Activated naive CD4-positive, alpha-beta T cell treated with anti-CD3 and anti-CD28 coated beads for 36 hours (primary cell): ENCODE results near the gene IRAK2. TPM values are rescaled to one million over a fixed set of nuclear protein-coding genes. Genes with fewer than 3 reads are reported as not detected.
"Not testable (repeated sequence)": the region's sequence is repeated elsewhere in the genome, so short reads cannot be mapped to it uniquely, and the experiment has no call there.

Source experiments
- CTCF ChIA-PET: fragments of 350-600 bp; sonication (Branson Sonifier 250); formaldehyde crosslinking; loops from one replicate; lab custom pipeline; 2021; ENCODE audit warnings: antibody characterized with exemption; lab: Charles Lee
- DNase-seq: peaks from one replicate; pipeline ENCODE4 v3.0.0-alpha.2; 2020
- H3K27ac Mint-ChIP-seq: one replicate; pipeline ENCODE4 v1.8.0; 2021; ENCODE audit warnings: mild to moderate bottlenecking, mixed read lengths
- H3K27me3 Mint-ChIP-seq: one replicate; pipeline ENCODE4 v1.8.0; 2021; ENCODE audit warnings: low read depth, mixed read lengths
- H3K36me3 Mint-ChIP-seq: one replicate; pipeline ENCODE4 v1.8.0; 2021; ENCODE audit warnings: low read depth, mixed read lengths
- H3K4me1 Mint-ChIP-seq: one replicate; pipeline ENCODE4 v1.8.0; 2021; ENCODE audit warnings: low read depth, mixed read lengths
- H3K4me3 Mint-ChIP-seq: one replicate; pipeline ENCODE4 v1.8.0; 2021; ENCODE audit warnings: mild to moderate bottlenecking, moderate library complexity, mixed read lengths
- H3K9me3 Mint-ChIP-seq: one replicate; pipeline ENCODE4 v1.8.0; 2021; ENCODE audit warnings: mixed read lengths
- intact Hi-C: fragments of 100-400 bp; cut with micrococcal nuclease; formaldehyde crosslinking; loops from one replicate; pipeline ENCODE4 v1.15.1; 2023
- total RNA-seq, 2 experiments: library from RNA; stranded (reverse); gene quantifications; one replicate each; pipeline ENCODE4 v1.2.3, GENCODE V29; 2021

The IRAK2 gene
- total RNA-seq, 2 experiments from 2014 or later: 6.4 to 6.9 TPM

- Mint-ChIP-seq H3K4me3 (peak overlapping the region; percentile 75), H3K4me1 (peaks cover 23% of the 10 kb centered on the region), H3K36me3 (peaks cover 10% of the 10 kb centered on the region)
- H3K27ac Mint-ChIP-seq, H3K9me3 Mint-ChIP-seq, DNase-seq, H3K27me3 Mint-ChIP-seq: not testable (repeated sequence)
- intact Hi-C loops: loop anchor here (1.0 to 2.0 kb wide), 4 partner anchors 21 to 61 kb away; partner anchors contain the start of gene BRK1
- CTCF ChIA-PET: interaction anchor here (0.7 to 3.8 kb wide), 9 partner anchors 12 to 123 kb away, joined by 3 to 38 read pairs (median 8); no protein-coding TSS in a partner anchor
Measured at GRCh38 chr3:10164201-10164545, 546 bp upstream of the IRAK2 start.

DNA sequence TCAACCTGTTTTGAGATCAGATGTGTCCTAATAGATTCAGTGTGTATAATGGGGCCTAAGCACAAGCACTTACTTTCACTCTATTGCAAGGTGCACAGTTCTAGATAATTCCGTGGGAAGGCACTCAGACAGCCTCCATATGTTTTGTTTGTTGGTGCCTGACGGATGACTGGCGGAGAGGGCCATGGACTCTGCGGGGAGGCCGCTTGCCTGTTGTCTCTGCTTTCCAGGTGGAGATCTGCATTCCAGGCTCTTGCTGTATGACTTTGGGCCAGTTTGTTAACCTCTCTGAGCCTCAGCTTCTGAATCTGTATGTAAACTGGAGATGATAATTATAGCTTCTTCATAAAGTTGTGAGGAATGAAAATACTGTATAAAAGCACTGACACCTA lies 1.5 kb downstream of the IRAK2 start:
- no peak for DNase-seq
- Mint-ChIP-seq H3K36me3 (peaks cover 10% of the 10 kb centered on the region), H3K9me3 (peaks cover 8% of the 10 kb centered on the region), H3K4me1 (peaks cover 25% of the 10 kb centered on the region), H3K27ac (no peak overlapping the region), H3K4me3 (peak overlapping the region; percentile 75), H3K27me3 (no peaks in the 10 kb centered on the region)
- CTCF ChIA-PET: interaction anchor here (0.5 to 3.8 kb wide), 7 partner anchors 19 to 68 kb away, joined by 3 to 16 read pairs (median 3); no protein-coding TSS in a partner anchor
- intact Hi-C loops: no loop called here

- Mint-ChIP-seq H3K4me3 (no peak overlapping the region), H3K9me3 (peaks cover 8% of the 10 kb centered on the region), H3K27me3 (no peaks in the 10 kb centered on the region), H3K27ac (no peak overlapping the region), H3K4me1 (peaks cover 34% of the 10 kb centered on the region), H3K36me3 (peaks cover 10% of the 10 kb centered on the region)
- CTCF ChIA-PET: no interaction called here
- intact Hi-C loops: no loop called here
- no peak for DNase-seq
Measured at GRCh38 chr3:10169000-10169496, 4.3 kb downstream of the IRAK2 start.

DNA sequence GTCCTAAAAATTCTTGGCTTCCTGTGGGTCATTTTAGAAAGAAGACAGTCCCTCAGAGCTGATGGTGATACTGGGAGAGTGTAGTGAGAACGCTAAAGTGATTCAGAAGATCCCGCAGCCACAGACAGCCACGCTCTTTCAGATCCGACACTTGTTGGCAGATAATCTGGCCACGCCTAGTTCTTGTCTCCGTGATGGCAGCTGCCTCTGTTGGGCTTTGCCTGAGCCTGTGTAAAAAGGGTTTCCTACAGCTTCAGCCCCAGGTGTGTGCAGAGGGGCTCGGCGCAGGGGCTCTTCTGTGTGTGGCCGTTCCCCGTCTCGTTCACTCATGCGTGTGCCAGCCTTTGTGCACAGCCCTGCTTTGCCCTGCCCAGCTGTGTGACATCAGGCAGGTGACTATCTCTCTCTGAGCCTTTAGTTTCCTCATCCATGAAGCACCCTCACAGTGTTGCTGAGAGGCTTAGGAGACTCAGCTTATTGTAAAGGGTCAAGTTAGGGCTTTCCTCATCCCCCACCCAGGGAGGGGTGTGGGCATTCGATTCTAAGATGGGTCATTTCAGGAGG lies 6.3 kb downstream of the IRAK2 start:
- no peak overlapping the region for H3K27ac Mint-ChIP-seq
- peaks cover 32% of the 10 kb centered on the region for H3K4me1 Mint-ChIP-seq

DNA sequence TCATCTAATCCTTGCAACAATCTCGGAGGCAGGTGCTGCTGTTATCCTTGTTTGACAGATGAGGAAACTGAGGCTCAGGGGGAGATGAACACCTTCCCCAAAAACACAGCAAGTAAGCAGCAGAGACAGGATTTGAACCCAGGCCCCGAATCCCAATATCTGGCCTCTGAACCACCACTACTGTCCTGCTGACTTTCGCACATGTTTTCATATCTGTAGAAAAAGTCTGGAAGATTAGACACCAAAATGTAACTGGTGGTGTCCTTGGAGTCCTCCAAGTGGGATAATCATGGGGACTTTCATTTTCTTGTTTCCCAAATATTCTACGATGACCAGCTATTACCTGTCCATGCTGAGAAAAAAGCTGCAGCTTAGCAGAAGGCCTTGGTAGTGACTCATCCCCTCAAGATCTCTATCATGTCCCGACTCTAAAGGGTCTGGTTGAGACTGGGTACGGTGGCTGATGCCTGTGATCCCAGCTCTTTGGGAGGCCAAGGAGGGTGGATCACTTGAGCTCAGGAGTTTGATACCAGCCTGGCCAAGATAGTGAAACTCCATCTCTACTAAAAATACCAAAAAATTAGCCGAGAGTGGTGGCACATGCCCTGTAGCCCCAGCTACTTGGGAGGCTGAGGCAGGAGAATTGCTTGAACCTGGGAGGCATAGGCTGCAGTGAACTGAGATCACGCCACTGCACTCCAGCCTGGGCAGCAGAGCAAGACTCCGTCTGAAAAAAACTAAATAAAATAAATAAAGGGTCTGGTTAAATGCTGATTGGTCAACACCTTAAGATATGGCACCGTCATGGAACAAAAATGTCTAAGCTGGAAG lies 8.6 kb downstream of the IRAK2 start:
- H3K4me1 Mint-ChIP-seq: peaks cover 24% of the 10 kb centered on the region
- CTCF ChIA-PET: interaction anchor here (0.9 to 1.6 kb wide), 3 partner anchors 8 to 53 kb away, joined by 3 to 7 read pairs (median 4); no protein-coding TSS in a partner anchor

More for the DNA sequence above, 6.3 kb downstream of the IRAK2 start:
- peaks cover 10% of the 10 kb centered on the region for H3K36me3 Mint-ChIP-seq
- CTCF ChIA-PET: interaction anchor here (0.6 to 1.4 kb wide), 3 partner anchors 8 to 93 kb away, joined by 3 to 4 read pairs (median 4); no protein-coding TSS in a partner anchor
- H3K9me3 Mint-ChIP-seq: peaks cover 8% of the 10 kb centered on the region
- no peak overlapping the region for H3K4me3 Mint-ChIP-seq
- DNase-seq: no peak
- intact Hi-C loops: no loop called here
- no peaks in the 10 kb centered on the region for H3K27me3 Mint-ChIP-seq

GRCh38 chr3:10173926-10174435 lies 9.3 kb downstream of the IRAK2 start:
- intact Hi-C loops: no loop called here
- Mint-ChIP-seq H3K27me3 (no peaks in the 10 kb centered on the region), H3K27ac (no peak overlapping the region), H3K9me3 (peaks cover 2% of the 10 kb centered on the region), H3K4me3 (no peak overlapping the region), H3K36me3 (peaks cover 3% of the 10 kb centered on the region), H3K4me1 (peaks cover 22% of the 10 kb centered on the region)
- CTCF ChIA-PET: interaction anchor here (0.9 kb wide), 1 partner anchor 9 kb away, joined by 4 read pairs; no protein-coding TSS in a partner anchor
- DNase-seq: no peak

More for the DNA sequence above, 8.6 kb downstream of the IRAK2 start:
- no peak for DNase-seq
- Mint-ChIP-seq H3K4me3 (no peak overlapping the region), H3K9me3 (peaks cover 8% of the 10 kb centered on the region), H3K27me3 (no peaks in the 10 kb centered on the region), H3K27ac (no peak overlapping the region), H3K36me3 (peaks cover 9% of the 10 kb centered on the region)
- intact Hi-C loops: no loop called here

- CTCF ChIA-PET: interaction anchor here (0.6 to 0.7 kb wide), 2 partner anchors 10 to 193 kb away, joined by 3 to 5 read pairs; no protein-coding TSS in a partner anchor
- intact Hi-C loops, H3K27ac Mint-ChIP-seq: not testable (repeated sequence)
Measured at GRCh38 chr3:10175334-10175733, 10.6 kb downstream of the IRAK2 start.

DNA sequence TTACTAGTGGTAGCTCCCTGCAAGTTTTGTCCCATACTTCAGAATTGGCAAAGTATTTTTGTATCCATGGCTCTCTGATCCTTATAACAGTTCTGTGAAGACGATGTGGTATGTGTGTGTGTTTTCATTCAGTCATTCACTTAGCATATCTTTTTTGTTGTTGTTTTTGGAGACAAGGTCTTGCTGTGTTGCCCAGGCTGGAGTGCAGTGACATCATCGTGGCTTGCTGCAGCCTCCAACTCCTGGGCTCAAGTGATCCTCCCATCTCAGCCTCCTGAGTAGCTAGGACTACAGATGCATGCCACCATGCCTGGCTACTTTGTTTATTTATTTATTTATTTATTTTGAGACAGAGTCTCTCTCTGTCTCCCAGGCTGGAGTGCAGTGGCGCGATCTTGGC lies 11.4 kb downstream of the IRAK2 start:
- H3K27me3 Mint-ChIP-seq, intact Hi-C loops, H3K4me3 Mint-ChIP-seq, H3K27ac Mint-ChIP-seq, H3K36me3 Mint-ChIP-seq, H3K9me3 Mint-ChIP-seq, CTCF ChIA-PET, DNase-seq: not testable (repeated sequence)
- peaks cover 23% of the 10 kb centered on the region for H3K4me1 Mint-ChIP-seq

More at GRCh38 chr3:10175334-10175733, 10.6 kb downstream of the IRAK2 start:
- DNase-seq, H3K4me3 Mint-ChIP-seq, H3K9me3 Mint-ChIP-seq, H3K36me3 Mint-ChIP-seq, H3K27me3 Mint-ChIP-seq: not testable (repeated sequence)
- H3K4me1 Mint-ChIP-seq: peaks cover 24% of the 10 kb centered on the region

DNA sequence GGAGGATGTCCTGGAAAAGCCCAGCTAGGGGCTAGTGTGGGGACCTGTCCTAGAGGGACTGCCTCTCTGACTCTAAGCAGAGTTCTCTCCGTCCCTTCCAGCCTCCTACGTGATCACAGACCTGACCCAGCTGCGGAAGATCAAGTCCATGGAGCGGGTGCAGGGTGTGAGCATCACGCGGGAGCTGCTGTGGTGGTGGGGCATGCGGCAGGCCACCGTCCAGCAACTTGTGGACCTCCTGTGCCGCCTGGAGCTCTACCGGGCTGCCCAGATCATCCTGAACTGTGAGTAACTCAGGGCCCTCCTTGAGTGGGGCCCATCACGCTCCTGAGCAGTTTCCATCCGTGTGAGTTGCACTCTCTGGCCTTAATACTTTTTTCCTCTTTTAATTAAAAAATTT lies 13.0 kb downstream of the IRAK2 start:
- Mint-ChIP-seq H3K9me3 (no peaks in the 10 kb centered on the region), H3K27ac (no peak overlapping the region), H3K4me1 (peaks cover 20% of the 10 kb centered on the region)

GRCh38 chr3:10178892-10179291 lies 14.2 kb downstream of the IRAK2 start:
- intact Hi-C loops: no loop called here
- Mint-ChIP-seq H3K9me3 (no peaks in the 10 kb centered on the region), H3K27ac (no peak overlapping the region), H3K4me1 (peaks cover 10% of the 10 kb centered on the region), H3K36me3 (peaks cover 1% of the 10 kb centered on the region), H3K4me3 (no peak overlapping the region), H3K27me3 (no peaks in the 10 kb centered on the region)
- CTCF ChIA-PET: interaction anchor here (0.6 kb wide), 1 partner anchor 45 kb away, joined by 4 read pairs; no protein-coding TSS in a partner anchor
- no peak for DNase-seq

More for the DNA sequence above, 13.0 kb downstream of the IRAK2 start:
- intact Hi-C loops: no loop called here
- DNase-seq: no peak
- H3K27me3 Mint-ChIP-seq: no peaks in the 10 kb centered on the region
- peaks cover 1% of the 10 kb centered on the region for H3K36me3 Mint-ChIP-seq
- CTCF ChIA-PET: interaction anchor here (1.5 kb wide), 1 partner anchor 9 kb away, joined by 7 read pairs; no protein-coding TSS in a partner anchor
- no peak overlapping the region for H3K4me3 Mint-ChIP-seq

GRCh38 chr3:10180289-10180688 lies 15.6 kb downstream of the IRAK2 start:
- CTCF ChIA-PET: interaction anchor here (0.7 to 1.2 kb wide), 2 partner anchors 12 to 17 kb away, joined by 4 to 7 read pairs; no protein-coding TSS in a partner anchor
- Mint-ChIP-seq H3K27me3 (no peaks in the 10 kb centered on the region), H3K36me3 (peaks cover 4% of the 10 kb centered on the region), H3K27ac (no peak overlapping the region), H3K4me1 (peaks cover 9% of the 10 kb centered on the region), H3K4me3 (no peak overlapping the region), H3K9me3 (no peaks in the 10 kb centered on the region)
- intact Hi-C loops: no loop called here
- DNase-seq: no peak
